ENCODE results near the gene ARHGEF7. TPM values are rescaled to one million over a fixed set of nuclear protein-coding genes. Genes with fewer than 3 reads are reported as not detected.

The ARHGEF7 gene
- total RNA-seq, 1 experiment from 2014 or later: 100 TPM

DNA sequence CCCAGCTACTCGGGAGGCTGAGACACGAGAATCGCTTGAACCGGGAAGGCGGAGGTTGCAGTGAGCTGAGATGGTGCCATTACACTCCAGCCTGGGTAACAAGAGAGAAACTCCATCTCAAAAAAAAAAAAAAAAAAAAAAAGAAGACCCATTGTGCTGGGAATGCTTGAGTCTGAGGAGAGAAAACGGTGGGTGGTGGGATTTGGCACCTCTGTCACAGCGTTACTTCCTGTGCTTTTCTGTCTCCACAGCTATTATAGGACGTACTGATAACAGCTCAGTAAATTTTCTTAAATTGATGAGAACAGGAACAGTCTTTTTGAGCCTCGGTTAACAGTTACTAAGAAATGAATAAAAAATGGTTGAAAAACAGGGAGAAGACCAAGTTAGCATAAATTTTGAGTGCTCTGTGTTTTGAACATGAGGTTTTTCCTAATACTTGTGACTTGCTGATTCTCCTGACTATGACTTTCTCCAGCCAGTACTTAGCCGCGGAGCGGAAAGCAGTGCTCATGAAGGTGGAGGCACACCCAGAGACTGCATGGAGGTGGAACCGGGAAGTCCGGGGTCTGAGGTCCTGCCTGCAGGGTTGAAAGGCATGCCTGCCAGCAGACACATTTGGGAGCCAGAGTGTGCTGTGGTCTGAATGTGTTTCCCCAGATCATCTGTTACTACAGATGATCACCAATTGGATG, 150.0 kb downstream of the ARHGEF7 start:
- DNase-seq: no peak
- no peak overlapping the region for H3K27ac ChIP-seq (ENCODE audit: low read length)
- no peaks in the 10 kb centered on the region for H3K9me2 ChIP-seq (replicated peaks; ENCODE audit: insufficient read depth, low read length)
- H3K9ac ChIP-seq (ENCODE audit: low read length): no peak overlapping the region
- H4K20me1 ChIP-seq (ENCODE audit: insufficient read depth, low read depth, low read length): peaks cover 9% of the 10 kb centered on the region; the same call in 1 of the 2 replicates
- H3K27me3 ChIP-seq (ENCODE audit: low read length): no peaks in the 10 kb centered on the region
- H3K79me2 ChIP-seq (ENCODE audit: low read length): peaks cover 68% of the 10 kb centered on the region
- no peak overlapping the region for H3K4me2 ChIP-seq (ENCODE audit: low read depth, low read length, poor library complexity, severe bottlenecking)
- H3K4me1 ChIP-seq (ENCODE audit: low read length): no peaks in the 10 kb centered on the region
- H3K9me3 ChIP-seq (ENCODE audit: low read length): no peaks in the 10 kb centered on the region
- no peak overlapping the region for H2AFZ ChIP-seq (ENCODE audit: low read length)
- H3K4me3 ChIP-seq (ENCODE audit: low read length): no peak overlapping the region
- H3K36me3 ChIP-seq (ENCODE audit: insufficient read depth, low read length): peaks cover 14% of the 10 kb centered on the region

DNA sequence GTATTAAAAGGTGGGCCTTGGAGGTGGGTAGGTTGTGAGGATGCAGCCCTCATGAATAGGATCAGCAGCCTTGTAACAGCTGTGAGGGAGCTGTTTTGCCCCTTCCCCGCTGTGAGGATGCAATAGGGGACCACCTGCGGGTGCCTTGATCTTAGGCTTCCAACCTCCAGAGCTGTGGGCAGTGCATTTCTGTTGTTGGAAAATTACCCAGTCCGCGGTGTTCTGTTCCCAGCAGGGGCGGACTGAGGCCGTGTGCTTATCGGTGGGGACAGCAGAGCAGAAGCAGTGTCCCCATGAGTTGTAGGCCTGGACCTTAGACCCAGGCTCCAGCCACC, 150.6 kb downstream of the ARHGEF7 start:
- H3K4me2 ChIP-seq (ENCODE audit: low read depth, low read length, poor library complexity, severe bottlenecking): no peak overlapping the region
- H2AFZ ChIP-seq (ENCODE audit: low read length): no peak overlapping the region
- H3K4me1 ChIP-seq (ENCODE audit: low read length): no peaks in the 10 kb centered on the region
- DNase-seq: no peak
- H3K27ac ChIP-seq (ENCODE audit: low read length): no peak overlapping the region
- H3K9me2 ChIP-seq (replicated peaks; ENCODE audit: insufficient read depth, low read length): no peaks in the 10 kb centered on the region
- no peaks in the 10 kb centered on the region for H3K9me3 ChIP-seq (ENCODE audit: low read length)
- peaks cover 12% of the 10 kb centered on the region; the same call in 1 of the 2 replicates for H3K36me3 ChIP-seq (ENCODE audit: insufficient read depth, low read length)
- H3K79me2 ChIP-seq (ENCODE audit: low read length): peaks cover 71% of the 10 kb centered on the region
- no peak overlapping the region for H3K9ac ChIP-seq (ENCODE audit: low read length)
- H4K20me1 ChIP-seq (ENCODE audit: insufficient read depth, low read depth, low read length): peaks cover 9% of the 10 kb centered on the region; the same call in 1 of the 2 replicates
- no peak overlapping the region for H3K4me3 ChIP-seq (ENCODE audit: low read length)
- H3K27me3 ChIP-seq (ENCODE audit: low read length): no peaks in the 10 kb centered on the region

DNA sequence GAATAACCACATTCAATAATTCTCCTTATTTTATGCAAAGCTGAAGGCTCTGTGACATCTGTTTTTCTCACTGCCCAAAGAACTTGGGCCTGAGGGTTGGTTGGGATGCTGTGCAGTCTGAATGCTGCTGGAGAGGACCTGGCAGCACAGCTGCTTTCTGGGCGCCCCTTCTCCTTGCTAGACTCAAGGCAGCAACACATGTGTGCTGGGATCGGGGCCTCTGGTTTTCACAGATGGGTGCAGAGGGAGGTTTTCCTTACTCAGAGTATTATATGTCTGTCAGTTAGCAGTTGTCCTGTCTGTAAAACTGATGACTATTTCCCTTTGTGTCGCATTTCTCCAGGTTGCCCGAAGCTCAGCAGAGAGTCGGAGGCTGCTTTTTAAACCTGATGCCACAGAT, 152.1 kb downstream of the ARHGEF7 start:
- H3K9me3 ChIP-seq (ENCODE audit: low read length): no peaks in the 10 kb centered on the region
- H3K79me2 ChIP-seq (ENCODE audit: low read length): peaks cover 64% of the 10 kb centered on the region
- DNase-seq: no peak
- H3K27me3 ChIP-seq (ENCODE audit: low read length): no peaks in the 10 kb centered on the region
- no peaks in the 10 kb centered on the region for H3K4me1 ChIP-seq (ENCODE audit: low read length)
- H3K9me2 ChIP-seq (replicated peaks; ENCODE audit: insufficient read depth, low read length): no peaks in the 10 kb centered on the region
- H3K36me3 ChIP-seq (ENCODE audit: insufficient read depth, low read length): peaks cover 5% of the 10 kb centered on the region; the same call in 1 of the 2 replicates
- H2AFZ ChIP-seq (ENCODE audit: low read length): no peak overlapping the region
- no peak overlapping the region for H3K27ac ChIP-seq (ENCODE audit: low read length)
- H3K4me3 ChIP-seq (ENCODE audit: low read length): no peak overlapping the region
- H3K4me2 ChIP-seq (ENCODE audit: low read depth, low read length, poor library complexity, severe bottlenecking): no peak overlapping the region
- no peak overlapping the region for H3K9ac ChIP-seq (ENCODE audit: low read length)
- peaks cover 9% of the 10 kb centered on the region; the same call in 1 of the 2 replicates for H4K20me1 ChIP-seq (ENCODE audit: insufficient read depth, low read depth, low read length)

- peaks cover 6% of the 10 kb centered on the region; the same call in 1 of the 2 replicates for H4K20me1 ChIP-seq (ENCODE audit: insufficient read depth, low read depth, low read length)
- no peak overlapping the region for H2AFZ ChIP-seq (ENCODE audit: low read length)
- no peaks in the 10 kb centered on the region for H3K4me1 ChIP-seq (ENCODE audit: low read length)
- no peaks in the 10 kb centered on the region for H3K9me2 ChIP-seq (replicated peaks; ENCODE audit: insufficient read depth, low read length)
- H3K9ac ChIP-seq (ENCODE audit: low read length): no peak overlapping the region
- H3K9me3 ChIP-seq (ENCODE audit: low read length): no peaks in the 10 kb centered on the region
- H3K36me3 ChIP-seq (ENCODE audit: insufficient read depth, low read length): peaks cover 5% of the 10 kb centered on the region; the same call in 1 of the 2 replicates
- H3K4me2 ChIP-seq (ENCODE audit: low read depth, low read length, poor library complexity, severe bottlenecking): no peak overlapping the region
- peaks cover 61% of the 10 kb centered on the region for H3K79me2 ChIP-seq (ENCODE audit: low read length)
- no peak for DNase-seq
- no peak overlapping the region for H3K27ac ChIP-seq (ENCODE audit: low read length)
- no peak overlapping the region for H3K4me3 ChIP-seq (ENCODE audit: low read length)
- no peaks in the 10 kb centered on the region for H3K27me3 ChIP-seq (ENCODE audit: low read length)
Measured at GRCh38 chr13:111267784-111268183, 152.7 kb downstream of the ARHGEF7 start.

DNA sequence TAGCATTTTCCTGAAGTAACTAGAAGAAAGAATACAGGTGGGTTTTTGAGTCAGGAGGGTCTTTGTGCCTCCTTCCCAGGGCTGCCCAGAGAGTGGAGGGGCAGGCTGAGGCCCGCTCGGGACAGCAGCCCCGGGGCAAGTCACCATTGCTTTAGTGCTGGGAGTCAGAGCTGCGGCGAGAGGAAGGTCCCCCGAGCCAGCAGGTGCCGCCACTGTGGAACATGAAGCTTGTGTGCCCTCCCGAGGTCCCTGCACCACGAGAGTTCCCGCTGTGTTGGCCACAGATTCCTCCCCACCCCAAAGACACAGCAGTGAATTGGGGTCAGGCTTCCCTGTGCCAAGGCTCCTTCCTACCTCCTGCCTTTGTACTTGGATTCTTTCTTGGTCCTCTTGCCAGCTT, 154.4 kb downstream of the ARHGEF7 start:
- peaks cover 52% of the 10 kb centered on the region for H3K79me2 ChIP-seq (ENCODE audit: low read length)
- no peak overlapping the region for H3K27ac ChIP-seq (ENCODE audit: low read length)
- H3K4me3 ChIP-seq (ENCODE audit: low read length): no peak overlapping the region
- H3K36me3 ChIP-seq (ENCODE audit: insufficient read depth, low read length): peaks cover 5% of the 10 kb centered on the region; the same call in 1 of the 2 replicates
- no peak overlapping the region for H3K4me2 ChIP-seq (ENCODE audit: low read depth, low read length, poor library complexity, severe bottlenecking)
- peaks cover 4% of the 10 kb centered on the region; the same call in 1 of the 2 replicates for H4K20me1 ChIP-seq (ENCODE audit: insufficient read depth, low read depth, low read length)
- H3K9me2 ChIP-seq (replicated peaks; ENCODE audit: insufficient read depth, low read length): no peaks in the 10 kb centered on the region
- no peak overlapping the region for H2AFZ ChIP-seq (ENCODE audit: low read length)
- no peaks in the 10 kb centered on the region for H3K4me1 ChIP-seq (ENCODE audit: low read length)
- H3K27me3 ChIP-seq (ENCODE audit: low read length): no peaks in the 10 kb centered on the region
- DNase-seq: no peak
- H3K9me3 ChIP-seq (ENCODE audit: low read length): no peaks in the 10 kb centered on the region
- no peak overlapping the region for H3K9ac ChIP-seq (ENCODE audit: low read length)

GRCh38 chr13:111270126-111270525, 155.0 kb downstream of the ARHGEF7 start:
- Histone ChIP-seq H3K4me2 (ENCODE audit: low read depth, low read length, poor library complexity, severe bottlenecking) (no peak overlapping the region), H3K27ac (ENCODE audit: low read length) (no peak overlapping the region), H3K9me2 (replicated peaks; ENCODE audit: insufficient read depth, low read length) (no peaks in the 10 kb centered on the region), H3K9me3 (ENCODE audit: low read length) (no peaks in the 10 kb centered on the region), H3K27me3 (ENCODE audit: low read length) (no peaks in the 10 kb centered on the region), H3K9ac (ENCODE audit: low read length) (no peak overlapping the region), H3K36me3 (ENCODE audit: insufficient read depth, low read length) (peaks cover 9% of the 10 kb centered on the region; the same call in 1 of the 2 replicates), H3K4me3 (ENCODE audit: low read length) (no peak overlapping the region), H3K79me2 (ENCODE audit: low read length) (peaks cover 47% of the 10 kb centered on the region), H4K20me1 (ENCODE audit: insufficient read depth, low read depth, low read length) (peaks cover 4% of the 10 kb centered on the region; the same call in 1 of the 2 replicates), H2AFZ (ENCODE audit: low read length) (no peak overlapping the region), H3K4me1 (ENCODE audit: low read length) (no peaks in the 10 kb centered on the region)
- DNase-seq: no peak

DNA sequence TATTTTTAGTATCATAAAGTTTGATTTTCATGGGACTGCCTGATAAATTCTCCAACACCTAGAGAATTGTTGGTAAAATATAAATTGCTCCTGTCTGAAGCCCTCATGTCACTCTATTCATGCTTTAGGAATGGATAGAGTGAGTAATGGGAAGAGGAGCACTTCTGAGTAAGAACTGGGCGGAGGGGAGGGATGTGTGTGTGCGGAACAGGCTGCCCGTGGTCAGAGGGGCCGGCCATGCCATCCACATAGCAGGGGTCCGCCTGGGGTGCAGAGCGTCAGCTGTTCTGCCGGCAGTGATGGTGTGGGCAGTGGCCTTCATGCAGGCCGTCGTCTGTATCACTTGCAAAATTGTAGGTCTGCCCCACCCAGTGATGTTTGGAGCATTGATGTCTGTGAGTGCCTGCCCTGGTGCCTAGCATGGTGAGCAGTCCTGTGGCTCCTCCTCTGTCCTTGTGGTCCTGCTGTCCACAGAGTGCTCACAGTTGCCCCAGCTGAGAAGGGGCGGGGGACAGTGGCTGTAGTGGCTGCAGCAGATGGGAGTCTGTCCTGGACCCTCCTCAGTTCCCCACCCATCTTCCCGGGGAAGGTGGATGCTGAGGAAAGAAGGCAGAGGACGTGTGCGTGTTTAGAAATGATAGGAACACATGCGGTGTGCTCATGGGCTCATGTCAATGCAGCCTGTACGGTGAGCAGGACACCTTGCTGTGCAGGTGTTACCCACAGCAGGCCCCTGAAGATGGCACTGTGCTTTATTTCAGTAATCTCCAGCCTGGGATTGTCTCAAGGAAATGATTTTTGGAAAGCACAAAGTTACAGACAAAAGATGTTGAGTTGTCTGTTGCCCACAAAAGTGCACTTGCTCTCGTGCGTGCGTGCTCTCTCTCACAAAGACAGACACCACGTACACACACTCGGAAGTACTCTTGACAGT, 155.9 kb downstream of the ARHGEF7 start:
- peaks cover 40% of the 10 kb centered on the region for H3K79me2 ChIP-seq (ENCODE audit: low read length)
- no peaks in the 10 kb centered on the region for H3K9me2 ChIP-seq (replicated peaks; ENCODE audit: insufficient read depth, low read length)
- no peak overlapping the region for H3K27ac ChIP-seq (ENCODE audit: low read length)
- no peaks in the 10 kb centered on the region for H3K4me1 ChIP-seq (ENCODE audit: low read length)
- no peak overlapping the region for H3K4me2 ChIP-seq (ENCODE audit: low read depth, low read length, poor library complexity, severe bottlenecking)
- no peak overlapping the region for H3K4me3 ChIP-seq (ENCODE audit: low read length)
- DNase-seq: no peak
- H3K27me3 ChIP-seq (ENCODE audit: low read length): no peaks in the 10 kb centered on the region
- no peaks in the 10 kb centered on the region for H4K20me1 ChIP-seq (ENCODE audit: insufficient read depth, low read depth, low read length)
- no peaks in the 10 kb centered on the region for H3K9me3 ChIP-seq (ENCODE audit: low read length)
- no peak overlapping the region for H3K9ac ChIP-seq (ENCODE audit: low read length)
- peaks cover 17% of the 10 kb centered on the region; the same call in 1 of the 2 replicates for H3K36me3 ChIP-seq (ENCODE audit: insufficient read depth, low read length)
- H2AFZ ChIP-seq (ENCODE audit: low read length): no peak overlapping the region

DNA sequence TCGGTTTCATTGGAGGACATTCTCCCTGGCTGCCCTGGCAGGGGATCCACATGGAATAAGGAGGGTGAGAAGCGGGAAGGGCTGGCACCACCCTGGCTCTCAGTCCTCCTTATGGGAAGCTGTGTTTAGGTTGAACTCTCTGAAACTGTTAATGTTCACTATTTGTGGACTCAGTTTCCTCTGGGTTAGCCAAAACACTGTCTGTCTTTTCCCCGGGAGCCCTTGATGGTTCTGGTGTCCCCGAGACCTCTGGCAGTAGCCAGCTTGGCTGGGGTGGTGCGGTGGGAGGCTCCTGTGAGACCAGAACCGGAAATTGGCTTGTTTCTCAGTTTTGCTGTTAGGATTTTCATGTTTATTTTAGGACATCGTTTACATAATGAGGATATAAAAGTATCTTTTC, 157.0 kb downstream of the ARHGEF7 start:
- Histone ChIP-seq H2AFZ (ENCODE audit: low read length) (no peak overlapping the region), H3K27ac (ENCODE audit: low read length) (no peak overlapping the region), H3K9ac (ENCODE audit: low read length) (no peak overlapping the region), H3K9me2 (replicated peaks; ENCODE audit: insufficient read depth, low read length) (no peaks in the 10 kb centered on the region), H3K4me2 (ENCODE audit: low read depth, low read length, poor library complexity, severe bottlenecking) (no peak overlapping the region), H3K79me2 (ENCODE audit: low read length) (peaks cover 38% of the 10 kb centered on the region), H3K36me3 (ENCODE audit: insufficient read depth, low read length) (peaks cover 18% of the 10 kb centered on the region; the same call in 1 of the 2 replicates), H3K4me1 (ENCODE audit: low read length) (no peaks in the 10 kb centered on the region), H3K4me3 (ENCODE audit: low read length) (no peak overlapping the region), H3K27me3 (ENCODE audit: low read length) (no peaks in the 10 kb centered on the region), H3K9me3 (ENCODE audit: low read length) (no peaks in the 10 kb centered on the region), H4K20me1 (ENCODE audit: insufficient read depth, low read depth, low read length) (no peaks in the 10 kb centered on the region)
- no peak for DNase-seq

Measured in Karpas-422 (cell line).